HepG2 (cell line): ENCODE measurements around the gene ABT1. TPM values are rescaled to one million over a fixed set of nuclear protein-coding genes. Genes with fewer than 3 reads are reported as not detected.

Source experiments
- ATF1 ChIP-seq: IDR thresholded peaks from 2 replicates; pipeline ENCODE4 v1.6.1; 2016; ENCODE audit warnings: mild to moderate bottlenecking, control low read depth
- BORCS8-MEF2B ChIP-seq: sonication (generic); formaldehyde crosslinking; IDR thresholded peaks from 2 replicates; pipeline ENCODE4 v1.8.0; 2022; ENCODE audit warnings: mild to moderate bottlenecking, missing genetic modification reagents
- EED ChIP-seq: sonication (generic); formaldehyde crosslinking; IDR thresholded peaks from 2 replicates; pipeline ENCODE4 v1.5.0; 2020; ENCODE audit warnings: mild to moderate bottlenecking, missing genetic modification reagents
- FOXC1 ChIP-seq: sonication (generic); formaldehyde crosslinking; IDR thresholded peaks from 2 replicates; pipeline ENCODE4 v1.8.0; 2022; ENCODE audit warnings: mild to moderate bottlenecking, missing genetic modification reagents, borderline replicate concordance
- HES4 ChIP-seq: sonication (generic); formaldehyde crosslinking; IDR thresholded peaks from 2 replicates; pipeline ENCODE4 v1.9.0; 2021; ENCODE audit warnings: mild to moderate bottlenecking, missing genetic modification reagents, borderline replicate concordance
- JUND ChIP-seq: sonication (generic); formaldehyde crosslinking; IDR thresholded peaks from 2 replicates; pipeline ENCODE4 v1.8.0; 2022; ENCODE audit warnings: mild to moderate bottlenecking, missing genetic modification reagents
- KAT2B ChIP-seq: fragments of 150-350 bp; IDR thresholded peaks from 2 replicates; pipeline ENCODE4 v1.6.1; 2014; ENCODE audit warnings: low read depth, low read length, borderline replicate concordance
- MATR3 ChIP-seq: sonication (generic); formaldehyde crosslinking; IDR thresholded peaks from 2 replicates; pipeline ENCODE4 v1.4.0; 2020; ENCODE audit warnings: missing genetic modification reagents
- MYC ChIP-seq: sonication (generic); formaldehyde crosslinking; IDR thresholded peaks from 2 replicates; pipeline ENCODE4 v1.9.0; 2021; ENCODE audit warnings: missing genetic modification reagents, borderline replicate concordance
- RXRA ChIP-seq: sonication (generic); formaldehyde crosslinking; IDR thresholded peaks from 2 replicates; pipeline ENCODE4 v1.5.1; 2020; ENCODE audit warnings: missing genetic modification reagents
- SIX4 ChIP-seq: sonication (generic); formaldehyde crosslinking; IDR thresholded peaks from 2 replicates; pipeline ENCODE4 v1.4.0; 2020; ENCODE audit warnings: missing genetic modification reagents
- TRAFD1 ChIP-seq: sonication (generic); formaldehyde crosslinking; IDR thresholded peaks from 2 replicates; pipeline ENCODE4 v1.5.1; 2020; ENCODE audit warnings: missing genetic modification reagents, mild to moderate bottlenecking, borderline replicate concordance
- ZNF260 ChIP-seq: sonication (generic); formaldehyde crosslinking; IDR thresholded peaks from 2 replicates; pipeline ENCODE4 v1.4.0; 2020; ENCODE audit warnings: missing genetic modification reagents, low read depth, mild to moderate bottlenecking, borderline replicate concordance
- ZNF383 ChIP-seq: sonication (generic); formaldehyde crosslinking; IDR thresholded peaks from 2 replicates; pipeline ENCODE4 v1.4.0; 2020; ENCODE audit warnings: missing genetic modification reagents, mild to moderate bottlenecking, borderline replicate concordance
- ZNF501 ChIP-seq: sonication (generic); formaldehyde crosslinking; IDR thresholded peaks from 2 replicates; pipeline ENCODE4 v1.5.1; 2020; ENCODE audit warnings: mild to moderate bottlenecking, moderate library complexity, missing genetic modification reagents
- ZNF781 ChIP-seq: sonication (generic); formaldehyde crosslinking; IDR thresholded peaks from 2 replicates; pipeline ENCODE4 v1.5.1; 2020; ENCODE audit warnings: borderline replicate concordance, mild to moderate bottlenecking, missing genetic modification reagents; ENCODE audit errors: not compliant biosample characterization
- ZNF800 ChIP-seq: sonication (generic); formaldehyde crosslinking; IDR thresholded peaks from 2 replicates; pipeline ENCODE4 v1.4.0; 2020; ENCODE audit warnings: missing genetic modification reagents
- polyA plus RNA-seq, 8 experiments: library from polyadenylated mRNA; depleted of rRNA in 3 of 8; stranded (reverse) in 7 of 8; unstranded in 1 of 8; fragments of >200 nt; fragmentation: Illumina TruSeq in 4 of 8; extraction: Trizol in 4 of 8; gene quantifications; 2 replicates each; pipeline versions ENCODE4 v1.2.1 to v1.2.3, GENCODE V29; 2011 to 2016; ENCODE audit warnings: low read depth in 4 of 8, missing spikeins in 1 of 8, mixed read lengths in 1 of 8; ENCODE audit not compliant: insufficient read depth in 1 of 8
- total RNA-seq, 5 experiments: library from RNA; depleted of rRNA; stranded (reverse); fragments of >200 nt; fragmentation: Illumina TruSeq; extraction: Trizol; gene quantifications; 2 replicates each; pipeline ENCODE4 v1.2.3, GENCODE V29; 2016; ENCODE audit warnings: low read depth in 1 of 5
- TF ChIP-seq, protein P1 (sequence below): sonication (generic); formaldehyde crosslinking; IDR thresholded peaks from 2 replicates; pipeline ENCODE4 v1.8.0; 2022; ENCODE audit warnings: missing genetic modification reagents, mild to moderate bottlenecking, borderline replicate concordance
- TF ChIP-seq, protein P2 (sequence below), 2 experiments: sonication (generic) in 1 of 2; formaldehyde crosslinking in 1 of 2; IDR thresholded peaks; 2 replicates each; pipeline versions ENCODE4 v1.4.0 to v1.6.1; 2016 to 2020; ENCODE audit warnings: borderline replicate concordance in 1 of 2, low read depth in 1 of 2, mild to moderate bottlenecking in 1 of 2, missing genetic modification reagents in 1 of 2

Gene ABT1
- total and polyA plus RNA-seq, 2 of the 13 experiments (the other 11 are each of a cell fraction or from before 2014, with no cell fraction given) = 38.4 TPM

DNA sequence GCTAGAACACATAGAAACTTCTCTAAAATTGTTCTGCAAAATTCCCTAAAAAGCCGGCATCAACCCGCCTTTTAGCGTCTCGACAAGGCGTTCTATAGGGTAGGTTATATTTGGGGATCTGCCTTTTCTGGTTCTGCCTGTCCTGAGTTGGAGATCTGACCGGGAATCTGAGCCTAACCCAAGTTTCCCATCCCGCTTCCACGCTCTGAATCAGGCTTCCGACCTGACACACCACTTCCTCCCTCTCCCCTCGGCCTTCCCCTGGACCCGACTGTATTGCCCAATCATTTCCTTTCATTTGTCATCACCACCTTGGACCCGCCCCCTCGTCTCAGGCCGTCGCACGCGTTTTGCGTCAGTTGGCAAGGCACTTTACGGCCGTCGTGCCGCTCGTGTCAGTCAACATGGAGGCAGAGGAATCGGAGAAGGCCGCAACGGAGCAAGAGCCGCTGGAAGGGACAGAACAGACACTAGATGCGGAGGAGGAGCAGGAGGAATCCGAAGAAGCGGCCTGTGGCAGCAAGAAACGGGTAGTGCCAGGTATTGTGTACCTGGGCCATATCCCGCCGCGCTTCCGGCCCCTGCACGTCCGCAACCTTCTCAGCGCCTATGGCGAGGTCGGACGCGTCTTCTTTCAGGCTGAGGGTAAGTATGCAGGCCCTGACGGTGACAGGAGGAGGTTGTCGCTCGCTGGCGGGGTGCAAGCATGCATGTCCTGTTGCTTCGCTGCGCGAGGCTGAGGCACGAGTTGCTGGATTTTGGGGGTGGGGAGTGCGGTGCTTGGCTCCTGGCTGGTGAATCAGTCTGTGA is at the start of gene ABT1 (continued):
- TF ChIP-seq TRAFD1 (CRISPR knock-in tag) = 0 out of 2 replicates have a peak, but pooled peaks have one; percentile 22
- TF ChIP-seq SIX4 (CRISPR knock-in tag) = peak; percentile 90
- TF ChIP-seq EED (CRISPR knock-in tag) = peak; percentile 93
- TF ChIP-seq FOXC1 (CRISPR knock-in tag) = peak; percentile 92; the same call in 1 of the 2 replicates
- TF ChIP-seq ATF1 = peak; percentile 100
- TF ChIP-seq, protein P1, sequence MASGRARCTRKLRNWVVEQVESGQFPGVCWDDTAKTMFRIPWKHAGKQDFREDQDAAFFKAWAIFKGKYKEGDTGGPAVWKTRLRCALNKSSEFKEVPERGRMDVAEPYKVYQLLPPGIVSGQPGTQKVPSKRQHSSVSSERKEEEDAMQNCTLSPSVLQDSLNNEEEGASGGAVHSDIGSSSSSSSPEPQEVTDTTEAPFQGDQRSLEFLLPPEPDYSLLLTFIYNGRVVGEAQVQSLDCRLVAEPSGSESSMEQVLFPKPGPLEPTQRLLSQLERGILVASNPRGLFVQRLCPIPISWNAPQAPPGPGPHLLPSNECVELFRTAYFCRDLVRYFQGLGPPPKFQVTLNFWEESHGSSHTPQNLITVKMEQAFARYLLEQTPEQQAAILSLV = peak; percentile 97
- TF ChIP-seq ZNF383 (CRISPR knock-in tag) = no peak
- TF ChIP-seq ZNF501 (CRISPR knock-in tag) = peak; percentile 96
- TF ChIP-seq ZNF800 = no peak; the same call in 1 of the 2 replicates
- TF ChIP-seq JUND (CRISPR knock-in tag) = 0 out of 2 replicates have a peak, but pooled peaks have one; percentile 27
- no peak for TF ChIP-seq ZNF260
- peak; percentile 97 for TF ChIP-seq BORCS8-MEF2B (CRISPR knock-in tag)
- no peak for TF ChIP-seq MATR3 (CRISPR knock-in tag)
- peak; percentile 90 for TF ChIP-seq HES4 (CRISPR knock-in tag)
- TF ChIP-seq, protein P2, sequence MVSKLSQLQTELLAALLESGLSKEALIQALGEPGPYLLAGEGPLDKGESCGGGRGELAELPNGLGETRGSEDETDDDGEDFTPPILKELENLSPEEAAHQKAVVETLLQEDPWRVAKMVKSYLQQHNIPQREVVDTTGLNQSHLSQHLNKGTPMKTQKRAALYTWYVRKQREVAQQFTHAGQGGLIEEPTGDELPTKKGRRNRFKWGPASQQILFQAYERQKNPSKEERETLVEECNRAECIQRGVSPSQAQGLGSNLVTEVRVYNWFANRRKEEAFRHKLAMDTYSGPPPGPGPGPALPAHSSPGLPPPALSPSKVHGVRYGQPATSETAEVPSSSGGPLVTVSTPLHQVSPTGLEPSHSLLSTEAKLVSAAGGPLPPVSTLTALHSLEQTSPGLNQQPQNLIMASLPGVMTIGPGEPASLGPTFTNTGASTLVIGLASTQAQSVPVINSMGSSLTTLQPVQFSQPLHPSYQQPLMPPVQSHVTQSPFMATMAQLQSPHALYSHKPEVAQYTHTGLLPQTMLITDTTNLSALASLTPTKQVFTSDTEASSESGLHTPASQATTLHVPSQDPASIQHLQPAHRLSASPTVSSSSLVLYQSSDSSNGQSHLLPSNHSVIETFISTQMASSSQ (IDR thresholded peaks at IDR 0.05; ENCODE audit: low read depth) = no peak; the same call in 1 of the 2 replicates
- TF ChIP-seq, protein P2 (CRISPR knock-in tag; IDR thresholded peaks at IDR 0.05; ENCODE audit: borderline replicate concordance) = peak; percentile 92; the same call in 1 of the 2 replicates
- TF ChIP-seq ZNF781 (CRISPR knock-in tag) = peak; percentile 97
- peak; percentile 81 for TF ChIP-seq RXRA
- peak; percentile 94; the same call in 1 of the 2 replicates for TF ChIP-seq MYC (CRISPR knock-in tag)
- TF ChIP-seq KAT2B = no peak
